Spleen (tissue), 11 donors: ENCODE measurements around the gene TMEM40. TPM values are rescaled to one million over a fixed set of nuclear protein-coding genes. Genes with fewer than 3 reads are reported as not detected.

Experiments
- DNase-seq: peaks from one replicate; pipeline ENCODE4 v3.0.0-alpha.2; 2020
- H3K27ac ChIP-seq, 8 donors: fragments of 200-600 bp; sonication (generic) in 7 of 8; 1 replicate in 4 of 8; 2 replicates in 4 of 8; pipeline versions ENCODE4 v1.5.0 to v1.8.0; 2016 to 2021; ENCODE audit warnings: inconsistent platforms in 4 of 8, mild to moderate bottlenecking in 4 of 8, moderate library complexity in 1 of 8
- H3K27me3 ChIP-seq, 7 donors: fragments of 200-600 bp; sonication (generic) in 6 of 7; replicated peaks in 1 of 7; 1 replicate in 4 of 7; 2 replicates in 3 of 7; pipeline versions ENCODE4 v1.5.0 to v1.8.0; 2016 to 2021; ENCODE audit warnings: inconsistent platforms in 3 of 7, mild to moderate bottlenecking in 1 of 7
- H3K36me3 ChIP-seq, 6 donors: fragments of 200-600 bp; sonication (generic) in 5 of 6; 1 replicate in 4 of 6; 2 replicates in 2 of 6; pipeline versions ENCODE4 v1.5.0 to v1.8.0; 2016 to 2021; ENCODE audit warnings: inconsistent platforms in 2 of 6
- H3K4me1 ChIP-seq, 6 donors: fragments of 200-600 bp; sonication (generic) in 5 of 6; 1 replicate in 3 of 6; 2 replicates in 3 of 6; pipeline versions ENCODE4 v1.5.0 to v1.8.0; 2016 to 2021; ENCODE audit warnings: inconsistent platforms in 3 of 6
- H3K4me3 ChIP-seq, 8 donors: fragments of 200-600 bp; sonication (generic) in 7 of 8; 1 replicate in 4 of 8; 2 replicates in 4 of 8; pipeline versions ENCODE4 v1.5.0 to v1.8.0; 2016 to 2021; ENCODE audit warnings: inconsistent platforms in 4 of 8, mild to moderate bottlenecking in 4 of 8, moderate library complexity in 2 of 8
- H3K9me3 ChIP-seq, 8 donors: fragments of 200-600 bp; sonication (generic) in 7 of 8; 1 replicate in 4 of 8; 2 replicates in 4 of 8; pipeline versions ENCODE4 v1.5.0 to v1.8.0; 2016 to 2021; ENCODE audit warnings: inconsistent platforms in 4 of 8
- POLR2A ChIP-seq, 3 donors: fragments of 450-650 bp; IDR thresholded peaks; one replicate each; pipeline ENCODE4 v1.5.1; 2017; ENCODE audit warnings: antibody characterized with exemption in 3 of 3, mild to moderate bottlenecking in 1 of 3
- POLR2AphosphoS5 ChIP-seq, 3 donors: sonication (generic); formaldehyde crosslinking; IDR thresholded peaks; one replicate each; pipeline ENCODE4 v1.5.1; 2017; ENCODE audit warnings: antibody characterized with exemption in 3 of 3
- WGBS, 5 donors: extraction: QIAGEN DNeasy Blood & Tissue Kit in 3 of 5; methylation state at CpG; one replicate each; pipeline versions ENCODE4 v1.1.5 to v1.1.7; 2013 to 2018; 5-methylcytosine and 5-hydroxymethylcytosine counted together
- intact Hi-C: fragments of 100-400 bp; cut with DNase I; formaldehyde crosslinking; loops from one replicate; pipeline ENCODE4 v1.15.0; 2023; ENCODE audit warnings: low total_unique reads
- polyA plus RNA-seq, 3 donors: library from polyadenylated mRNA; stranded (reverse); fragments of 200-250 nt; gene quantifications; one replicate each; pipeline ENCODE4 v1.2.1, GENCODE V29; 2013
- total RNA-seq, 7 donors: library from RNA; depleted of rRNA in 3 of 7; stranded (reverse); fragments of >200 nt in 3 of 7; fragmentation: NEBNext Ultra II Directional in 4 of 7; extraction: Animal tissue kit (Norgen Biotek cat#: 25700) in 4 of 7; gene quantifications; one replicate each; pipeline versions ENCODE4 v1.1.0 to v1.2.1, GENCODE V29; 2016 to 2021
- TF ChIP-seq, protein P1 (sequence below), 11 experiments: fragments of 200-600 bp in 7 of 11; fragments of 450-650 bp in 4 of 11; sonication (generic) in 4 of 11; IDR thresholded peaks in 8 of 11; conservative IDR thresholded peaks in 3 of 11; 1 replicate in 7 of 11; 2 replicates in 4 of 11; pipeline versions ENCODE4 v1.4.0 to v1.8.0; 2016 to 2021; ENCODE audit warnings: antibody characterized with exemption in 11 of 11, inconsistent platforms in 4 of 11, mild to moderate bottlenecking in 1 of 11
- donor health status: healthy with polysubstance abuse.
- donor health status: DM: no; HTN: no; CAD: no; lungs with moderate emphysema.
- donor health status: DM: no; HTN: no; CAD: no.
- donor health status: Bipolar disorder and iron deficiency.
- donor health status: healthy.
- donor health status: DM: no; HTN: no; CAD: no.
- donor health status: DM: yes; HTN: yes; CAD: no.

The TMEM40 gene
- total and polyA plus RNA-seq, 10 donors: 0.29 to 3.8 (median 2.0) TPM

DNA sequence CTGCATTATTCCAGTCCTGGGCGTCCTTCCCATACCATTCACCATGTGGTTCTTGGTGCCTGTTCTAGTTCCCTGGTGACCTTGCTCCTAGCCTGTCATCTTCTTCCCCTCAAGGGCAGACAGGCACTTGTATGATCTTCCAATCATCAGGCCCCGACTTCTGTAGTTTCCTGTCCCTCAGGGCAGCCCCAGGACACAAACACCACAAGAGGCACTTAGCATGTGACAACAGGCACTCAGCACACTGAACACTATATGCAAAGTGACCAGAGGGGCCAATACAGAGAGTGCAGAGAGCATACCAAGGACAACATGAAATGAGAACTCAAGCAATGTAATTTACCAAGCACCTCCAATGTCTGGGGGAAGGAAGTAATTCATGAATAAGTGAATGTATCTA is 17.9 kb downstream of the TMEM40 start:
- H3K27ac ChIP-seq: no peak overlapping the region
- WGBS, 5 donors: 66 to 75% (median 72%) methylated on average over 2 of the region's 2 CpGs
- peaks cover 0 to 9% (median 0%) of the 10 kb centered on the region in 7 donors for H3K27me3 ChIP-seq
- no peak for DNase-seq
- intact Hi-C loops: no loop called here
- no peak overlapping the region for H3K4me3 ChIP-seq
- no peaks in the 10 kb centered on the region for H3K4me1 ChIP-seq
- TF ChIP-seq POLR2A (IDR thresholded peaks at IDR 0.05): no peak
- TF ChIP-seq, protein P1, sequence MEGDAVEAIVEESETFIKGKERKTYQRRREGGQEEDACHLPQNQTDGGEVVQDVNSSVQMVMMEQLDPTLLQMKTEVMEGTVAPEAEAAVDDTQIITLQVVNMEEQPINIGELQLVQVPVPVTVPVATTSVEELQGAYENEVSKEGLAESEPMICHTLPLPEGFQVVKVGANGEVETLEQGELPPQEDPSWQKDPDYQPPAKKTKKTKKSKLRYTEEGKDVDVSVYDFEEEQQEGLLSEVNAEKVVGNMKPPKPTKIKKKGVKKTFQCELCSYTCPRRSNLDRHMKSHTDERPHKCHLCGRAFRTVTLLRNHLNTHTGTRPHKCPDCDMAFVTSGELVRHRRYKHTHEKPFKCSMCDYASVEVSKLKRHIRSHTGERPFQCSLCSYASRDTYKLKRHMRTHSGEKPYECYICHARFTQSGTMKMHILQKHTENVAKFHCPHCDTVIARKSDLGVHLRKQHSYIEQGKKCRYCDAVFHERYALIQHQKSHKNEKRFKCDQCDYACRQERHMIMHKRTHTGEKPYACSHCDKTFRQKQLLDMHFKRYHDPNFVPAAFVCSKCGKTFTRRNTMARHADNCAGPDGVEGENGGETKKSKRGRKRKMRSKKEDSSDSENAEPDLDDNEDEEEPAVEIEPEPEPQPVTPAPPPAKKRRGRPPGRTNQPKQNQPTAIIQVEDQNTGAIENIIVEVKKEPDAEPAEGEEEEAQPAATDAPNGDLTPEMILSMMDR (IDR thresholded peaks at IDR 0.05 in 8 of 11, conservative IDR thresholded peaks at IDR 0.05 in 3 of 11): no peak
- no peak for TF ChIP-seq POLR2AphosphoS5 (IDR thresholded peaks at IDR 0.05)
- no peaks in the 10 kb centered on the region for H3K36me3 ChIP-seq
- H3K9me3 ChIP-seq: no peaks in the 10 kb centered on the region

DNA sequence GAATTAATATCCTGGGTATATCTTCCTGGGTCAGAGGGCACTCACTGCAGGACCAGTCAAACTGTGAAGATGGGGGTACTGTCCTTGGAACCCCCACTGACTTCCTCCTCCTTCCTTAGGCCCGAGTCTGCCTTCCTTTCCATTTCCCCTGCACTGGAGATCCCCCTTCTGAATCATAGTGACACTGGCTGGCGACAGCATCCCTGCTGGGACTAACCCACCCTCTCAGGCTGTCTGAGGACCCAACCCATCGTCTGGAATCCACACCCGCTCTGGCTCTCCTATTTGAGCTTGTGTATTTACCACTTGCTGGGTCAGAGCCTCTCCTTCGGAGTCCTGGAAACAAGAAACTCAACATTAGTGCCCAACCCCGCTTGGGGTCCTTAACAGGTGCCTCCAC is 21.2 kb downstream of the TMEM40 start:
- intact Hi-C loops: no loop called here
- H3K4me1 ChIP-seq: no peaks in the 10 kb centered on the region
- no peaks in the 10 kb centered on the region for H3K27me3 ChIP-seq
- 54 to 80% (median 68%) methylated on average over 5 to 6 of the region's 6 CpGs for WGBS, 5 donors
- H3K4me3 ChIP-seq: no peak overlapping the region
- no peak for TF ChIP-seq POLR2A (IDR thresholded peaks at IDR 0.05)
- TF ChIP-seq, protein P1 (IDR thresholded peaks at IDR 0.05 in 8 of 11, conservative IDR thresholded peaks at IDR 0.05 in 3 of 11): no peak
- no peak for TF ChIP-seq POLR2AphosphoS5 (IDR thresholded peaks at IDR 0.05)
- H3K9me3 ChIP-seq: no peaks in the 10 kb centered on the region
- no peak for DNase-seq
- H3K27ac ChIP-seq: no peak overlapping the region
- no peaks in the 10 kb centered on the region for H3K36me3 ChIP-seq

DNA sequence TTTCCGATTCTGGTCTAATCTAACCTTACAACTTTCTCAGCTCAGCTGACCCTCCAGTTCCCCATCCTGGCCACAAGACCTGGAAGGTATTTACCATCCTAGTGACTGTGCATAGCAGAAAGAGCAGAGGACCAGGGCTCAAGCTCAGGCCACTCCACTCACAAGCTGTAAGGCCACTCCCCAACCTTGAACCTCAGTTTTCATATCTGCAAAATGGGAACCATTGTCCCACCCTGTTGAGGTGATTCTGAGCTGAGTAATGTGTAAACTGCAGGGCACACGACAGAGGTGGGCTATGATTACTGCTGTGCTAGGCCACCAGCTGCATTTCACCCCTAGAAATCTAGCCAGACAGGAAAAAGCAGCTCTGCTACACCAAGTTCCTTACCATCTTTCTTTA is 21.7 kb downstream of the TMEM40 start:
- no peaks in the 10 kb centered on the region for H3K36me3 ChIP-seq
- 83 to 92% (median 89%) methylated on average over 2 of the region's 2 CpGs for WGBS, 5 donors
- intact Hi-C loops: no loop called here

DNA sequence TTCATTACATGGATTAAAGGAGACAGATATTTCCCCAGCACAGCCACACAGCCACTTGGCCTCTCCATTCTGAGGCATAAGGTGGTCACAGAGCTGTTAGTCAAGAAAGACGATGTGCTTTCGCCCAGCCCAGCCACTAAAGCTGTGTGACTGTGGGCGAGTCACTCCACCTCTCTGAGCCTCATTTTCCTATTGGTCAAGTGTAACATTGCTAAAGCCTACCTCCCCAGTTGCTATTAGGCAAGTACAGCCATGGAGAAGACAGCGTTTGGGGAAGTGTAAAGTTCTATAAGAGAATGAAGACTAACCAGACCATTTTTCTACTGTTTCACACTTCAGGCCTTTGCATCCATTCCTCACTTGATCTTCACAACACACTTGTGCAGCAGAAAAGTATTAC is 24.1 kb downstream of the TMEM40 start:
- WGBS, 5 donors: 75 to 84% (median 82%) methylated on average over 4 of the region's 4 CpGs
- DNase-seq: no peak
- intact Hi-C loops: no loop called here

More for the DNA sequence above, 21.7 kb downstream of the TMEM40 start:
- Histone ChIP-seq H3K4me3 (no peak overlapping the region), H3K27me3 (no peaks in the 10 kb centered on the region), H3K27ac (no peak overlapping the region), H3K9me3 (no peaks in the 10 kb centered on the region), H3K4me1 (no peaks in the 10 kb centered on the region)
- DNase-seq: no peak
- TF ChIP-seq, protein P1 (IDR thresholded peaks at IDR 0.05 in 8 of 11, conservative IDR thresholded peaks at IDR 0.05 in 3 of 11): no peak
- TF ChIP-seq POLR2A (IDR thresholded peaks at IDR 0.05) (no peak), POLR2AphosphoS5 (IDR thresholded peaks at IDR 0.05) (no peak)

More for the DNA sequence above, 24.1 kb downstream of the TMEM40 start:
- no peaks in the 10 kb centered on the region for H3K9me3 ChIP-seq
- H3K27me3 ChIP-seq: no peaks in the 10 kb centered on the region
- H3K27ac ChIP-seq: no peak overlapping the region
- peaks cover 0 to 7% (median 0%) of the 10 kb centered on the region in 6 donors for H3K4me1 ChIP-seq
- no peak overlapping the region for H3K4me3 ChIP-seq
- H3K36me3 ChIP-seq: no peaks in the 10 kb centered on the region
- TF ChIP-seq, protein P1 (IDR thresholded peaks at IDR 0.05 in 8 of 11, conservative IDR thresholded peaks at IDR 0.05 in 3 of 11): no peak
